Iris pigment epithelial cell (primary cell): ENCODE results near the gene LRP1B.
A peak's percentile ranks its signal among the peaks of the same experiment; 100 is the strongest.
"Not testable (repeated sequence)": the region's sequence is repeated elsewhere in the genome, so short reads cannot be mapped to it uniquely, and the experiment has no call there.

Experiments
- DNase-seq: peaks from one replicate; pipeline ENCODE4 v3.0.0-alpha.2; 2011; ENCODE audit warnings: low read depth

LRP1B gene

GRCh38 chr2:140427033-140427432, 1703.8 kb downstream of the LRP1B start:
- DNase-seq, result not testable (repeated sequence)

- no peak for DNase-seq
Observed at GRCh38 chr2:140424471-140424870, 1706.3 kb downstream of the LRP1B start.

GRCh38 chr2:140422759-140423158, 1708.1 kb downstream of the LRP1B start:
- DNase-seq, result no peak

GRCh38 chr2:140417504-140417903, 1713.3 kb downstream of the LRP1B start:
- DNase-seq, result no peak

DNA sequence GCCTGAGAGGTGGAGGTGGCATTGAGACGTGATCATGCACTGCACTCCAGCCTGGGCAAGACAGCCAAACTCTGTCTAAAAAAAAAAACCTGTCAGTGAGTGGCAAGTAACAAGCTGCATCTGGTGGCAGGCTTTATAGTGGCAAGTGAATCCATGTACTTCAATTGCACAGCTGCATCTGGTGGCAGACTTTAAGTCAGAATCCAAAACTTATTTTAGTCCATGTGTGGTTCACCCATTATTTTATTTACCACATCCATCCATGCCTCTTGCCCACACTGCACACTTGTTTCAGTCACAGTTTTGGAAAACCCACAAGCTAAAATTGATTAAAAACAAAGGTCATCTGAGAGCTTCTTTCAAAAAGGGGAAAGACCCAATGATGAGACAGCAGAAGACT, 1714.2 kb downstream of the LRP1B start:
- DNase-seq, result no peak

GRCh38 chr2:140415035-140415434, 1715.8 kb downstream of the LRP1B start:
- not testable (repeated sequence) for DNase-seq

DNA sequence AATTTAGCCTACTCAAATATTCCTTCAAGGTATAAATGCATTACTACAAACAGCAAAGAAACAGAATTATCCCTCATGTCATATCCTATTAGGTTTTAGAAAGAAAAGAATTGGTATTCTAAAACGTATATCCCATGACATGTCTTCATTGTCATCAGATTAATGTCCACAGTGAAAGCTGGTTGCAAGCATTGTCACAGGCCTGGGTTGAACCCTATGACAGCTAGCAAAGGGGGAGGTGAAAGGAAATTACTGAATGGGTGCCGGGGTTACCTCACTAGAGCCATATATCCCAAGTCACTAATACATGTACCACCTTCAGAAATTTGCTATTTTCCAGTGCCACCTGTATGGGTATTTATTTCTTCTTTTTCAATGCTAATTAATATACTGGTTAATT, 1720.1 kb downstream of the LRP1B start:
- DNase-seq, result no peak

GRCh38 chr2:140401056-140401455, 1729.8 kb downstream of the LRP1B start:
- no peak for DNase-seq

DNA sequence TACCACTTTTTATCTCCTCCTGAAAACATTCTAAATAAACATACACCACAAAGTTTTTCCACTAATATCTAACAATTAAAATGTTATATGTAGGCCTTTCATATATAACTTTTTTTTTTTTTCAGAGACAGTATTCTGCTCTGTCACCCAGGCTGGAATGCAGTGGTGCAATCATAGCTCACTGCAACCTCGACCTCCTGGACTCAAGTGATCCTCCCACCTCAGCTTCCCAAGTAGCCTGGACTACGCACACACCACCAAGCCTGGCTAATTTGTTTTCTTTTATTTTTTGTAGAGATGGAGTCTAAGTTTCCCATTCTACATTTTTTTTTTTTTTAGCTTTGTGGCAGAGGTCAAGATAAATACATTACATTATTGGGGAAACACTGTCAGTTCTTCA, 1738.0 kb downstream of the LRP1B start:
- DNase-seq, result peak; percentile 34

GRCh38 chr2:140384946-140385345, 1745.9 kb downstream of the LRP1B start:
- DNase-seq, result no peak

GRCh38 chr2:140383781-140384180, 1747.0 kb downstream of the LRP1B start:
- no peak for DNase-seq

- DNase-seq, result no peak
Observed at GRCh38 chr2:140376686-140377085, 1754.1 kb downstream of the LRP1B start.

DNA sequence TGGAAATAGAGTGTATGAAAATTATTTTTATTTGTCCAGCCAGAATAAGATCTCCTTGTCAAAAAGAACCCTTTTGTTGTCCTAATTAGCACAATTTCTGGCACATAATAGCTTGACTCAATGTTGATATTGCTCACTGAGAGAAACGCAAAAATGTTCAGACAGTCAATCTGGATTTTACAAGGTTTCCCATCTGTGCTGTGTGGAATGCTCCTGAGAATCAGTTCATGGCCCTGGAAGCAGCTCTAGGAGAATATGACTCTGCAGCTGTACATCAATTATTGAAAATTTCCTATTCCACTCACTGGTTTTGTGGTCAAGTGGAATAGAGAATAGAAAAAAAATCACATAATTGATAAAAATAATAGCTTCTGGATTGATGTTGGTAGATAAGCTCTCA, 1767.7 kb downstream of the LRP1B start:
- no peak for DNase-seq

GRCh38 chr2:140362361-140362760, 1768.5 kb downstream of the LRP1B start:
- DNase-seq, result no peak

- DNase-seq, result no peak
Observed at GRCh38 chr2:140359056-140359771, 1771.6 kb downstream of the LRP1B start.

DNA sequence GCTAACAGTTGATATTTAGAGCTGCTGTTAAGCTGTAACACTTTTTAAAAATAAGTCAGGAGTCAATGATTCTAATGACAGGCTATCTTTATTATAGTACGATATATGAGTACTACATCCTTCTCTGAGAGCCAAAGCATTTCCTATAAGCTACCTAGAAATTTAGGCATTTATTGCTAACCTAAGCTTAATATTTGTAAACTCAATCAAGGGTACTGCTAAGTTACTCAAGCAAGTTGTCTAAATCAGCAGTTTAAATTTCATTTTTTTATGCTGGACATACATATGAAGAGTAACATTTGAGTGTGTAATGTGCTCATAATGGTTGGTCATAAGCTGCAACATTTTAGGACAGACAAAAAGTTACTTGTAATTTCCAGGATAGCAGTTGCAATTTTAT, 1774.1 kb downstream of the LRP1B start:
- DNase-seq, result no peak

DNA sequence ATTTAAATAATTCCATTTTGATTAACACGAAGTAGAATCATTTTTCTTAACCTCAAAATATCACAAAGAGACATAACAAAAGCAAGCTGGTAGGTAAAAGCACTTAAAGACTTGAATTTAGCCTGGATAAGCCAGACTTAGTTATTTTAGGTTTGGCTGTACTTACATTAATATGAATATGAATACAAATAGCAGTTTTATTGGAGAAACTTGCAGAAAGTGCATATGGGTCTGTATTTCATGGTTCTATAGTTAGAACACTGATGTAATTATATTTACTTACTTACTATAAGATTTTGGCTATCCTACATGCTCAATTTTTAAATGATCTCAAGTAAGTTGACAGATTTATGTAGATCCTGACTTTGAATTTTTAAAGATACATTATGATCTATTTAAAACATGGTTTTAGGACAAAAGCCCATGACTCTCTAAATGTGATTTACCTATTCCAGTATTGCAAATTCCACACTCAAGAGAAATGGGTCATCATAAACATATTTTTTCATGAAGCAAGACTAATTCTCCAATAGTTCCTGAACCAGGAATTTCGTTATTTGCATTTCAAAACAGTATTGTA, 1775.2 kb downstream of the LRP1B start:
- no peak for DNase-seq

GRCh38 chr2:140354544-140354943, 1776.3 kb downstream of the LRP1B start:
- DNase-seq, result no peak

- peak; percentile 39 for DNase-seq
Observed at GRCh38 chr2:140353541-140353940, 1777.3 kb downstream of the LRP1B start.

DNA sequence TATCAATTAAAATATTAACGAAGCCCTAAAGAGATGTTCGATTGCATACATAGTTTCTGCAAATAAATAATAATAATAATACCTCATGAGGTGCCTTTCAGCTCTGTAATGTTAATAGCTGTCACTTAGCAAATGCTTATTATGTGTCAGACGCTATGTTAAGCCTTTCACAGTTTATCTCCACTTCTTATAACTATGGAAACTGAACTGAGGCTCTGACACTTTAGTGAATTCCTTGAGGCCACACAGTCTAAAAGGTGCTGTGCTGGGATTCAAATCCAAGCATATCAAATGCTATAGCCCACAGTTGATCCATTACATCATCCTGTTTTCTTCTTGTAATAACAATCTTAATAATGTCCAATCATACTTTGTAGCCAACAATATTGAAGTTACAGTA, 1779.1 kb downstream of the LRP1B start:
- no peak for DNase-seq

- no peak for DNase-seq
Observed at GRCh38 chr2:140349695-140350094, 1781.1 kb downstream of the LRP1B start.

DNA sequence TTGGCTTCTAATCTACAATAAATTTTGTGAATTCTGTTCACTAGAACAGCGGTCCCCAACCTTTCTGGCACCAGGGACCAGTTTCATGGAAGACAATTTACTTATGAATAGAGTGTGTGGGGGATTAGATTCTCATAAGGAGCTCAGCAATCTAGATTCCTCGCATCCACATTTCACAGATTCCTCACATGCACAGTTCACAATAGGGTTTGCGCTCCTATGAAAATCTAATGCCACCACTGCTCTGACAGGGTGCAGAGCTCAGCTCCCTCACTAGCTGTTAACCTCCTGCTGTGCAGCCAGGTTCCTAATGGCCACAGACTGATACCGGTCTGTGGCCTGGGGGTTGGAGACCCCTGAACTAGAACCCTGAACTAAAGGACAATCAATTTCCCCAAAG, 1782.0 kb downstream of the LRP1B start:
- DNase-seq, result no peak

DNA sequence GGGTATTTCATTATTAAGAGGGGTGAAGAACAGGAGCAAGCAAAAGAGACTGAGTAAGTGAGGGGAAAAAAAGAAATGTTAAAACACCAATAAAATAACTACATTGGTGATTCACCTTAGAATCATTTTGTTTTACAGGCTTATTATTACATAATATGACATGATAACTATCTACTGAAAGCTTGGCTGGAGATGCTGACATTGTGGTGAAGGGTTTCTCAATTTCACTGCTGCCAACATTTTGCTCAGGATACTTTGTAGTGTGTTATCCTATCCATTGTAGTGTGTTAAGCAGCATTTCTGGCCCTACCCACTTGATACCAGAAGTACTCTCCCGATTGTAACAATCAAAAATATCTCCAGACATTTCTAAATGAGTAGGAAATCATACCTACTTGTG, 1786.0 kb downstream of the LRP1B start:
- DNase-seq, result peak; percentile 59

- not testable (repeated sequence) for DNase-seq
Observed at GRCh38 chr2:140344266-140344665, 1786.5 kb downstream of the LRP1B start.
